ENCODE data around the gene RAB9B. TPM values are rescaled to one million over a fixed set of nuclear protein-coding genes. Genes with fewer than 3 reads are reported as not detected.

RAB9B gene
- polyA plus RNA-seq, 1 donor (not counting 4 experiments of a cell fraction or from before 2014, with no cell fraction given): 0.28 TPM

GRCh38 chrX:103774070-103774642 is 57.9 kb downstream of the RAB9B start:
- H2AFZ ChIP-seq (ENCODE audit: control insufficient read depth, low read length): no peak overlapping the region
- no peak for FAIRE-seq
- DNase-seq (ENCODE audit: low read depth, low spot score): no peak

DNA sequence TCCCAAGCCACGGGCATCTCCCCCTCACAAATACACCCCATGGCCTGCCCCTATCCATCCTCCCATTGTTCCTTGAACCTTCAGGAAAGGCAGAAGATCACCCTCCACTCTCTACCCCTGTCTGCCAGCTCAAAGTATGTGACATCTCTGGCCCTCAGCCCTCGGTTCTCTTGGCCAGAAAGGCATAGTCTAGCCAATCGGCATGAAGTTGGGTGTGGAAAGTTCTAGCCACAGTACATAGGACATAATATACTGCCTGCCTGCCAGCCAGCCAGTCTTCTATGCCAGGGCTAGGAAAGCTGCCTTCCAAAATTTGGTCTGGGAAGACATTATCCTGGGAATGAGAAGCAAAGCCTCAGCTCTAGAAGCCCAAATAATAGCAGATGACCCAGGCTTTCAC is 58.6 kb downstream of the RAB9B start:
- Histone ChIP-seq H3K9me3 (ENCODE audit: control insufficient read depth, low read depth, low read length) (no peaks in the 10 kb centered on the region), H3K4me3 (ENCODE audit: control insufficient read depth in 2 of 3, extremely low read depth in 1 of 3, insufficient read depth in 2 of 3, low read depth in 1 of 3, low read length in 3 of 3) (no peak overlapping the region), H4K20me1 (ENCODE audit: control insufficient read depth, extremely low read depth, insufficient read depth, low read length) (no peaks in the 10 kb centered on the region), H2AFZ (ENCODE audit: control insufficient read depth, low read length) (no peak overlapping the region), H3K4me1 (ENCODE audit: control insufficient read depth, extremely low read depth, insufficient read depth, low read length) (no peaks in the 10 kb centered on the region), H3K79me2 (ENCODE audit: control insufficient read depth, insufficient read depth, low read length) (no peaks in the 10 kb centered on the region), H3K27ac (ENCODE audit: control insufficient read depth, insufficient read depth, low read length) (no peak overlapping the region), H3K36me3 (ENCODE audit: control insufficient read depth in 2 of 2, extremely low read depth in 1 of 2, insufficient read depth in 2 of 2, low read length in 2 of 2) (no peaks in the 10 kb centered on the region), H3K4me2 (ENCODE audit: control insufficient read depth, extremely low read depth, insufficient read depth, low read depth, low read length) (no peak overlapping the region), H3K27me3 (ENCODE audit: control insufficient read depth, extremely low read depth, insufficient read depth, low read length) (peaks cover 12% of the 10 kb centered on the region), H3K9me1 (ENCODE audit: control insufficient read depth, extremely low read depth, insufficient read depth, low read length) (no peaks in the 10 kb centered on the region), H3K9ac (ENCODE audit: control insufficient read depth, extremely low read depth, insufficient read depth, low read length) (no peak overlapping the region)
- dilution Hi-C loops (cut with MboI; ENCODE audit: extremely low pct_ligation_motif_present, low sequenced_read_pairs): no loop called here
- TF ChIP-seq, protein P1, sequence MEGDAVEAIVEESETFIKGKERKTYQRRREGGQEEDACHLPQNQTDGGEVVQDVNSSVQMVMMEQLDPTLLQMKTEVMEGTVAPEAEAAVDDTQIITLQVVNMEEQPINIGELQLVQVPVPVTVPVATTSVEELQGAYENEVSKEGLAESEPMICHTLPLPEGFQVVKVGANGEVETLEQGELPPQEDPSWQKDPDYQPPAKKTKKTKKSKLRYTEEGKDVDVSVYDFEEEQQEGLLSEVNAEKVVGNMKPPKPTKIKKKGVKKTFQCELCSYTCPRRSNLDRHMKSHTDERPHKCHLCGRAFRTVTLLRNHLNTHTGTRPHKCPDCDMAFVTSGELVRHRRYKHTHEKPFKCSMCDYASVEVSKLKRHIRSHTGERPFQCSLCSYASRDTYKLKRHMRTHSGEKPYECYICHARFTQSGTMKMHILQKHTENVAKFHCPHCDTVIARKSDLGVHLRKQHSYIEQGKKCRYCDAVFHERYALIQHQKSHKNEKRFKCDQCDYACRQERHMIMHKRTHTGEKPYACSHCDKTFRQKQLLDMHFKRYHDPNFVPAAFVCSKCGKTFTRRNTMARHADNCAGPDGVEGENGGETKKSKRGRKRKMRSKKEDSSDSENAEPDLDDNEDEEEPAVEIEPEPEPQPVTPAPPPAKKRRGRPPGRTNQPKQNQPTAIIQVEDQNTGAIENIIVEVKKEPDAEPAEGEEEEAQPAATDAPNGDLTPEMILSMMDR (optimal IDR thresholded peaks at IDR 0.05 in 1 of 3, IDR thresholded peaks at IDR 0.05 in 1 of 3, conservative IDR thresholded peaks at IDR 0.05 in 1 of 3; ENCODE audit: extremely low read depth in 1 of 3, insufficient read depth in 2 of 3, low read length in 3 of 3): no peak
- TF ChIP-seq EZH2 (IDR thresholded peaks at IDR 0.05; ENCODE audit: low read length): no peak
- FAIRE-seq (no peak), DNase-seq (ENCODE audit: low read depth, low spot score) (no peak)

More at GRCh38 chrX:103774070-103774642, 57.9 kb downstream of the RAB9B start:
- Histone ChIP-seq H3K4me1 (ENCODE audit: control insufficient read depth, extremely low read depth, insufficient read depth, low read length) (no peaks in the 10 kb centered on the region), H3K79me2 (ENCODE audit: control insufficient read depth, insufficient read depth, low read length) (no peaks in the 10 kb centered on the region), H3K9me1 (ENCODE audit: control insufficient read depth, extremely low read depth, insufficient read depth, low read length) (no peaks in the 10 kb centered on the region), H3K4me2 (ENCODE audit: control insufficient read depth, extremely low read depth, insufficient read depth, low read depth, low read length) (no peak overlapping the region), H3K9me3 (ENCODE audit: control insufficient read depth, low read depth, low read length) (no peaks in the 10 kb centered on the region), H3K36me3 (ENCODE audit: control insufficient read depth in 2 of 2, extremely low read depth in 1 of 2, insufficient read depth in 2 of 2, low read length in 2 of 2) (no peaks in the 10 kb centered on the region), H4K20me1 (ENCODE audit: control insufficient read depth, extremely low read depth, insufficient read depth, low read length) (no peaks in the 10 kb centered on the region), H3K9ac (ENCODE audit: control insufficient read depth, extremely low read depth, insufficient read depth, low read length) (no peak overlapping the region), H3K27ac (ENCODE audit: control insufficient read depth, insufficient read depth, low read length) (no peak overlapping the region), H3K4me3 (ENCODE audit: control insufficient read depth in 2 of 3, extremely low read depth in 1 of 3, insufficient read depth in 2 of 3, low read depth in 1 of 3, low read length in 3 of 3) (no peak overlapping the region), H3K27me3 (ENCODE audit: control insufficient read depth, extremely low read depth, insufficient read depth, low read length) (peaks cover 12% of the 10 kb centered on the region)
- TF ChIP-seq EZH2 (IDR thresholded peaks at IDR 0.05; ENCODE audit: low read length): no peak
- TF ChIP-seq, protein P1 (optimal IDR thresholded peaks at IDR 0.05 in 1 of 3, IDR thresholded peaks at IDR 0.05 in 1 of 3, conservative IDR thresholded peaks at IDR 0.05 in 1 of 3; ENCODE audit: extremely low read depth in 1 of 3, insufficient read depth in 2 of 3, low read length in 3 of 3): peak; percentile 65 to 74 (median 69)
- dilution Hi-C loops (cut with MboI; ENCODE audit: extremely low pct_ligation_motif_present, low sequenced_read_pairs): no loop called here

Small RNAs within 50 kb of the gene (small RNA-seq; reads per million reads assigned to genes)
- 0 reads per million in 3 experiments for gene RNA5SP511 (ENCODE audit: insufficient read length in 3 of 3, low read depth in 3 of 3, low replicate concordance in 1 of 3)

Other genes starting within 250 kb of the RAB9B start
- gene TCEAL4, start 246.7 kb downstream of the RAB9B start, polyA plus RNA-seq: 44.3 to 73.1 TPM (median 45.4 TPM) in 3 replicates
- gene TCEAL3, start 224.3 kb downstream of the RAB9B start, polyA plus RNA-seq: 16.3 to 29.3 TPM (median 28.1 TPM) in 3 replicates
- gene TCEAL1, start 203.3 kb downstream of the RAB9B start, polyA plus RNA-seq: 13.6 to 21.5 TPM (median 15.7 TPM) in 3 replicates
- 450 to 659 TPM (median 648 TPM) in 3 replicates for gene MORF4L2, start 145.6 kb downstream of the RAB9B start, polyA plus RNA-seq
- not detected in 3 replicates for gene TMEM31, start 121.3 kb downstream of the RAB9B start, polyA plus RNA-seq
- not detected in 3 replicates for gene PLP1, start 55.4 kb downstream of the RAB9B start, polyA plus RNA-seq
- 6.1 to 11.5 TPM (median 7.9 TPM) in 3 replicates for gene TMSB15B, start 130.4 kb upstream of the RAB9B start, polyA plus RNA-seq
- not detected in 3 replicates for gene H2BW1, start 181.5 kb upstream of the RAB9B start, polyA plus RNA-seq
- not detected in 3 replicates for gene H2BW2, start 207.7 kb upstream of the RAB9B start, polyA plus RNA-seq
- gene TMSB15C, start 244.0 kb upstream of the RAB9B start, polyA plus RNA-seq: 0.86 to 1.5 TPM (median 1.2 TPM) in 3 replicates